Neural cell (in vitro differentiated cells): ENCODE results near the gene MROH2A. TPM values are rescaled to one million over a fixed set of nuclear protein-coding genes. Genes with fewer than 3 reads are reported as not detected.

Source experiments
- H2AFZ ChIP-seq: fragments of 200-600, 300-800 bp; sonication (generic), shearing (Covaris generic); 2 replicates; pipeline ENCODE4 v1.6.0; 2014; ENCODE audit warnings: low read depth, mild to moderate bottlenecking, antibody characterized with exemption, low read length, moderate library complexity
- H3F3A ChIP-seq: fragments of 200-600 bp; shearing (Covaris generic); 2 replicates; pipeline ENCODE4 v1.6.1; 2016; ENCODE audit warnings: mild to moderate bottlenecking, moderate library complexity, mixed read lengths, antibody characterized with exemption, low read length; ENCODE audit not compliant: insufficient read depth, poor library complexity, severe bottlenecking
- H3K27ac ChIP-seq: fragments of 200-600, 300-800 bp; sonication (generic), shearing (Covaris generic); 2 replicates; pipeline ENCODE4 v1.5.1; 2014; ENCODE audit warnings: mild to moderate bottlenecking, low read length, moderate library complexity
- H3K27me3 ChIP-seq: fragments of 300-800, 200-600 bp; sonication (generic), shearing (Covaris generic); 2 replicates; pipeline ENCODE4 v1.6.0; 2014; ENCODE audit warnings: mild to moderate bottlenecking, low read depth, low read length, moderate library complexity; ENCODE audit not compliant: insufficient read depth
- H3K36me3 ChIP-seq: fragments of 300-800, 200-600 bp; sonication (generic), shearing (Covaris generic); 2 replicates; pipeline ENCODE4 v1.5.1; 2014; ENCODE audit warnings: mild to moderate bottlenecking, antibody characterized with exemption, low read length, moderate library complexity; ENCODE audit not compliant: insufficient read depth
- H3K4me2 ChIP-seq: fragments of 300-800, 200-600 bp; sonication (generic), shearing (Covaris generic); 2 replicates; pipeline ENCODE4 v1.6.0; 2014; ENCODE audit warnings: mild to moderate bottlenecking, low read length
- H3K4me3 ChIP-seq: fragments of 300-800, 200-600 bp; sonication (generic), shearing (Covaris generic); 2 replicates; pipeline ENCODE4 v1.5.1; 2014; ENCODE audit warnings: mild to moderate bottlenecking, low read length, moderate library complexity
- H3K79me2 ChIP-seq: fragments of 200-600 bp; shearing (Covaris generic); replicated peaks from 2 replicates; pipeline ENCODE4 v1.6.0; 2014; ENCODE audit warnings: mild to moderate bottlenecking, low read length, moderate library complexity; ENCODE audit not compliant: insufficient read depth
- H3K9ac ChIP-seq: fragments of 300-800, 200-600 bp; sonication (generic), shearing (Covaris generic); 2 replicates; pipeline ENCODE4 v1.6.1; 2016; ENCODE audit warnings: mild to moderate bottlenecking, low read length, mixed read lengths
- H3K9me2 ChIP-seq: fragments of 200-600 bp; shearing (Covaris generic); 2 replicates; pipeline ENCODE4 v1.6.1; 2016; ENCODE audit warnings: mild to moderate bottlenecking, low read length, mixed read lengths; ENCODE audit not compliant: insufficient read depth
- H3K9me3 ChIP-seq: fragments of 200-600, 300-800 bp; sonication (generic), shearing (Covaris generic); 2 replicates; pipeline ENCODE4 v1.6.1; 2016; ENCODE audit warnings: mild to moderate bottlenecking, mixed run types, low read length, moderate library complexity, mixed read lengths
- H4K20me1 ChIP-seq: fragments of 200-600 bp; shearing (Covaris generic); 2 replicates; pipeline ENCODE4 v1.6.1; 2016; ENCODE audit warnings: mild to moderate bottlenecking, mixed run types; ENCODE audit not compliant: insufficient read depth
- EP300 ChIP-seq: fragments of 450-650 bp; conservative IDR thresholded peaks from 2 replicates; pipeline ENCODE4 v1.6.1; 2014; ENCODE audit warnings: antibody characterized with exemption, mild to moderate bottlenecking, moderate library complexity; ENCODE audit not compliant: poor library complexity, severe bottlenecking
- EZH2 ChIP-seq: fragments of 200-600, 300-800 bp; shearing (Covaris generic), sonication (generic); IDR thresholded peaks from 2 replicates; pipeline ENCODE4 v1.6.1; 2014; ENCODE audit warnings: antibody characterized with exemption, low read length, borderline replicate concordance, mild to moderate bottlenecking; ENCODE audit not compliant: insufficient read depth, poor library complexity, severe bottlenecking
- MXI1 ChIP-seq: fragments of 450-650 bp; conservative IDR thresholded peaks from 2 replicates; pipeline ENCODE4 v1.6.1; 2014; ENCODE audit warnings: antibody characterized with exemption, mild to moderate bottlenecking; ENCODE audit not compliant: poor library complexity, severe bottlenecking
- POLR2AphosphoS5 ChIP-seq: IDR thresholded peaks from 2 replicates; pipeline ENCODE4 v1.6.1; 2012
- RAD21 ChIP-seq: fragments of 450-650 bp; conservative IDR thresholded peaks from 2 replicates; pipeline ENCODE4 v1.6.1; 2014; ENCODE audit warnings: antibody characterized with exemption, mild to moderate bottlenecking, moderate library complexity
- SMC3 ChIP-seq: fragments of 450-650 bp; conservative IDR thresholded peaks from 2 replicates; pipeline ENCODE4 v1.6.1; 2014; ENCODE audit warnings: antibody characterized with exemption, mild to moderate bottlenecking, moderate library complexity; ENCODE audit not compliant: poor library complexity
- TAF1 ChIP-seq: IDR thresholded peaks from 2 replicates; pipeline ENCODE4 v1.6.1; 2012; ENCODE audit warnings: low read depth
- polyA plus RNA-seq: library from polyadenylated mRNA; depleted of rRNA; stranded (reverse); fragments of >200 nt; gene quantifications from 2 replicates; pipeline ENCODE4 v1.2.3, GENCODE V29; 2014
- TF ChIP-seq, protein P1 (sequence below): IDR thresholded peaks from 2 replicates; pipeline ENCODE4 v1.6.1; 2012; ENCODE audit warnings: borderline replicate concordance
- TF ChIP-seq, protein P2 (sequence below): fragments of 450-650 bp; IDR thresholded peaks from 2 replicates; pipeline ENCODE4 v1.5.1; 2014; ENCODE audit warnings: antibody characterized with exemption, mild to moderate bottlenecking, moderate library complexity; ENCODE audit not compliant: poor library complexity, severe bottlenecking

Gene MROH2A
- polyA plus RNA-seq, 1 donor from 2014 or later: not detected

DNA sequence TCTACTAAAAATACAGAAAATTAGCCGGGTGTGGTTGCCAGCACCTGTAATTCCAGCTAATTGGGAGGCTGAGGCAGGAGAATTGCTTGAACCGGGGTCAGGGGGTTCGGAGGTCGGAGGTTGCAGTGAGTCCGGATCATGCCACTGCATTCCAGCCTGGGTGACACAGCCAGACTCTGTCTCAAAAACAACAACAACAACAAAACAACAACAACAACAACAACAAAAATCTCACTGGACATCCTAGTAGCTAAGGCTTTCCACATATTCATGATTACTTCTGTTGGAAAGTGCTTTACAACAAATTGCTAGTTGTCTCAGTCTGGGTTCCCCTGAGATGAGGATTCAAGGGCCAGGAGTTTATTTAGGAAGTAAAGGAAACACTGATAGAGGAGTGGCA is 4.3 kb upstream of the MROH2A start:
- TF ChIP-seq POLR2AphosphoS5 (no peak), MXI1 (no peak), EP300 (no peak), TAF1 (no peak), SMC3 (no peak), RAD21 (no peak), EZH2 (no peak)
- TF ChIP-seq, protein P1, sequence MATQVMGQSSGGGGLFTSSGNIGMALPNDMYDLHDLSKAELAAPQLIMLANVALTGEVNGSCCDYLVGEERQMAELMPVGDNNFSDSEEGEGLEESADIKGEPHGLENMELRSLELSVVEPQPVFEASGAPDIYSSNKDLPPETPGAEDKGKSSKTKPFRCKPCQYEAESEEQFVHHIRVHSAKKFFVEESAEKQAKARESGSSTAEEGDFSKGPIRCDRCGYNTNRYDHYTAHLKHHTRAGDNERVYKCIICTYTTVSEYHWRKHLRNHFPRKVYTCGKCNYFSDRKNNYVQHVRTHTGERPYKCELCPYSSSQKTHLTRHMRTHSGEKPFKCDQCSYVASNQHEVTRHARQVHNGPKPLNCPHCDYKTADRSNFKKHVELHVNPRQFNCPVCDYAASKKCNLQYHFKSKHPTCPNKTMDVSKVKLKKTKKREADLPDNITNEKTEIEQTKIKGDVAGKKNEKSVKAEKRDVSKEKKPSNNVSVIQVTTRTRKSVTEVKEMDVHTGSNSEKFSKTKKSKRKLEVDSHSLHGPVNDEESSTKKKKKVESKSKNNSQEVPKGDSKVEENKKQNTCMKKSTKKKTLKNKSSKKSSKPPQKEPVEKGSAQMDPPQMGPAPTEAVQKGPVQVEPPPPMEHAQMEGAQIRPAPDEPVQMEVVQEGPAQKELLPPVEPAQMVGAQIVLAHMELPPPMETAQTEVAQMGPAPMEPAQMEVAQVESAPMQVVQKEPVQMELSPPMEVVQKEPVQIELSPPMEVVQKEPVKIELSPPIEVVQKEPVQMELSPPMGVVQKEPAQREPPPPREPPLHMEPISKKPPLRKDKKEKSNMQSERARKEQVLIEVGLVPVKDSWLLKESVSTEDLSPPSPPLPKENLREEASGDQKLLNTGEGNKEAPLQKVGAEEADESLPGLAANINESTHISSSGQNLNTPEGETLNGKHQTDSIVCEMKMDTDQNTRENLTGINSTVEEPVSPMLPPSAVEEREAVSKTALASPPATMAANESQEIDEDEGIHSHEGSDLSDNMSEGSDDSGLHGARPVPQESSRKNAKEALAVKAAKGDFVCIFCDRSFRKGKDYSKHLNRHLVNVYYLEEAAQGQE: no peak
- TF ChIP-seq, protein P2, sequence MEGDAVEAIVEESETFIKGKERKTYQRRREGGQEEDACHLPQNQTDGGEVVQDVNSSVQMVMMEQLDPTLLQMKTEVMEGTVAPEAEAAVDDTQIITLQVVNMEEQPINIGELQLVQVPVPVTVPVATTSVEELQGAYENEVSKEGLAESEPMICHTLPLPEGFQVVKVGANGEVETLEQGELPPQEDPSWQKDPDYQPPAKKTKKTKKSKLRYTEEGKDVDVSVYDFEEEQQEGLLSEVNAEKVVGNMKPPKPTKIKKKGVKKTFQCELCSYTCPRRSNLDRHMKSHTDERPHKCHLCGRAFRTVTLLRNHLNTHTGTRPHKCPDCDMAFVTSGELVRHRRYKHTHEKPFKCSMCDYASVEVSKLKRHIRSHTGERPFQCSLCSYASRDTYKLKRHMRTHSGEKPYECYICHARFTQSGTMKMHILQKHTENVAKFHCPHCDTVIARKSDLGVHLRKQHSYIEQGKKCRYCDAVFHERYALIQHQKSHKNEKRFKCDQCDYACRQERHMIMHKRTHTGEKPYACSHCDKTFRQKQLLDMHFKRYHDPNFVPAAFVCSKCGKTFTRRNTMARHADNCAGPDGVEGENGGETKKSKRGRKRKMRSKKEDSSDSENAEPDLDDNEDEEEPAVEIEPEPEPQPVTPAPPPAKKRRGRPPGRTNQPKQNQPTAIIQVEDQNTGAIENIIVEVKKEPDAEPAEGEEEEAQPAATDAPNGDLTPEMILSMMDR: no peak
- no peak overlapping the region for H3K9ac ChIP-seq
- H3K4me2 ChIP-seq: no peak overlapping the region
- H3K36me3 ChIP-seq: no peaks in the 10 kb centered on the region
- no peak overlapping the region for H3K4me3 ChIP-seq
- H2AFZ ChIP-seq: no peak overlapping the region
- H3K27me3 ChIP-seq: no peaks in the 10 kb centered on the region
- H3K27ac ChIP-seq: no peak overlapping the region
- no peaks in the 10 kb centered on the region for H3F3A ChIP-seq
- H3K79me2 ChIP-seq: no peaks in the 10 kb centered on the region
- H3K9me2 ChIP-seq: no peaks in the 10 kb centered on the region
- no peaks in the 10 kb centered on the region for H4K20me1 ChIP-seq
- H3K9me3 ChIP-seq: peaks cover 3% of the 10 kb centered on the region

DNA sequence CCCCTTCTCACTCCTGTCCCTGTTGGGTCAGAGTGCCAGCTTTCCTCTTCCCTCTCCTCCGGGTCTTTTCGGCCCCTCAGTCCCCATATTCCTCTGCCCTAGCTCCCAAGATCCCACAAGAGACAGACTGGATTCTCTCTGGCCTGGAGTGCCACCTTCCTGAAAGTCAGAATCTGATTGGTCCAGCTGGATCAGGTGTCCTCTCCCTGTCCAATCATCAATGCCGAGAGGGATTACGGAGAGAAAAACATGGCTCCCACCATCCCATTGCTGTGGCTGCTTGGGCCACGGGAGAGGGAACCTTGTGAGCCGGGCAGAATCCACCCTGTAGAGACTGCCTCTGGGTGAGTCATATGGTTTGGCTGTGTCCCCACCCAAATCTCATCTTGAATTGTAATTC is 2.7 kb upstream of the MROH2A start:
- Histone ChIP-seq H3K4me2 (no peak overlapping the region), H3K36me3 (no peaks in the 10 kb centered on the region), H3K79me2 (no peaks in the 10 kb centered on the region), H4K20me1 (no peaks in the 10 kb centered on the region), H3K27me3 (no peaks in the 10 kb centered on the region), H3K9me2 (no peaks in the 10 kb centered on the region), H3K4me3 (no peak overlapping the region), H3K9me3 (peaks cover 3% of the 10 kb centered on the region), H2AFZ (no peak overlapping the region), H3K27ac (no peak overlapping the region), H3F3A (no peaks in the 10 kb centered on the region), H3K9ac (no peak overlapping the region)
- TF ChIP-seq, protein P1: no peak
- TF ChIP-seq TAF1: no peak
- no peak for TF ChIP-seq EP300
- TF ChIP-seq, protein P2: no peak
